ENCODE data around the gene KIF6. TPM values are rescaled to one million over a fixed set of nuclear protein-coding genes. Genes with fewer than 3 reads are reported as not detected.

Gene KIF6
- total and polyA plus RNA-seq, 2 donors, result 0.24 to 0.37 TPM

GRCh38 chr6:39361657-39362486 lies 363.3 kb downstream of the KIF6 start:
- H3K4me3 ChIP-seq (ENCODE audit: low read length in 2 of 2), result no peak overlapping the region
- WGBS, result 42% methylated on average over 21 of the region's 21 CpGs
- H3K4me1 ChIP-seq (ENCODE audit: control insufficient read depth in 2 of 2, insufficient read depth in 2 of 2, low read length in 2 of 2), result peaks cover 0 to 5% of the 10 kb centered on the region in 2 donors
- no peaks in the 10 kb centered on the region for H3K9me3 ChIP-seq (ENCODE audit: control insufficient read depth in 2 of 2, insufficient read depth in 1 of 2, low read length in 1 of 2)
- no peaks in the 10 kb centered on the region for H3K27me3 ChIP-seq (ENCODE audit: control insufficient read depth in 2 of 2, insufficient read depth in 1 of 2, low read length in 1 of 2)
- DNase-seq (ENCODE audit: low read depth in 6 of 9, low spot score in 9 of 9), result peak; percentile 19 to 74 (median 49)
- H3K36me3 ChIP-seq (ENCODE audit: control insufficient read depth in 2 of 2, insufficient read depth in 2 of 2, low read length in 1 of 2), result no peaks in the 10 kb centered on the region
- no peak overlapping the region for H3K27ac ChIP-seq (ENCODE audit: low read depth in 1 of 2, low read length in 1 of 2)

DNA sequence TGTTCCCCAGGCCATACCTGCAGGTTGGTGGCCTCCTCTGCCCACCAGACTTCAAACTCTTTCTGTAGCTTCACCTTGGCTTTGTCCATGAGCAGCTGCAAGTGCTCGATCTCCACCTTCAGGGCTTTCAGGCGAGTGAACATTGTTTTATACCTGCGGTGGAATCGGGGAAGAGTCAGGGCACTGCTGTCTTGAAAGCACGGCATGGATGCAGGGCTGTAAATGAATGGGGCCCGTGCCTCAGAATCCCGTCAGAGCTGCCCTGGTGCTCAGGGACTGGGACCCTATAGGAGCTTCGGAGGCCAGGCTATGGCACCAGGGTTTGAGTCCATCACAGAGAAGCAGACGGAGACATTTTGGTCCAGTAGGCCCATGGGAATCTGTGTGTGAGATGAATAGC lies 364.8 kb downstream of the KIF6 start:
- Histone ChIP-seq H3K4me3 (ENCODE audit: low read length in 2 of 2) (no peak overlapping the region), H3K9me3 (ENCODE audit: control insufficient read depth in 2 of 2, insufficient read depth in 1 of 2, low read length in 1 of 2) (no peaks in the 10 kb centered on the region), H3K27ac (ENCODE audit: low read depth in 1 of 2, low read length in 1 of 2) (no peak overlapping the region), H3K36me3 (ENCODE audit: control insufficient read depth in 2 of 2, insufficient read depth in 2 of 2, low read length in 1 of 2) (no peaks in the 10 kb centered on the region), H3K4me1 (ENCODE audit: control insufficient read depth in 2 of 2, insufficient read depth in 2 of 2, low read length in 2 of 2) (peaks cover 0 to 5% of the 10 kb centered on the region in 2 donors), H3K27me3 (ENCODE audit: control insufficient read depth in 2 of 2, insufficient read depth in 1 of 2, low read length in 1 of 2) (no peaks in the 10 kb centered on the region)
- no peak for DNase-seq (ENCODE audit: low read depth in 6 of 9, low spot score in 9 of 9)
- 96% methylated on average over 9 of the region's 9 CpGs for WGBS

DNA sequence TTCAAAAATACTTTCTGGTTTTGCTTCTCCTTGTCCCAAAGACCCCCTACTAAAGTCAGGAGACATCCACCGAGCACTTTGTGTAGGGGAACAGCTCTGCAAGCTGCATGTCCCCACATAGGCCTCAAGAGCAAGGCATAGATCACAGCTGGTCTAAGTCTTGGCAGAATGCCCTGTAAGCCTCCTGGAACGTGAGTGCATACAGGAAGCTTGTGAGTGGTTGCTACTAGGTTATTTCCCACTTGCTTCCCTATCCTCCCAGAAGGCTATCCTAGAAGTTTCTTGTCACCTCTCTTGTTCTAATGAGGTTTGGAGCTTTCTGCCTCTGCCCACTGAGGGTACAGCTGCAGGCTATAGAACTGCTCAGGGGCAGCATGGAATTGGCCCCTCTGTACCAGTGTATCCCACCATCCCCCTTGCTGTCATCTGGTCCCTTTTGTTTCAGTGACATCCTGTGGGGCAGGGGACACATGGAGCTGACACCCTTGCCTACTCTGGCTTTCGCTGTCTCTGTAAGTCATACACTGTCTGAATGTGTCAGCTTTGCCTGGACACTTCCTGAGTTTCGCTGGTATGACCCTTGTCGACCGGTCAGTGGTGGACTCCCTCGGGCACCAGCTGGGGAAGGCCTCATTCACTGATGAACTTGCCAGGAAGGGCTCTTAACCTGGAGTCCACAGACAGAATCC lies 367.1 kb downstream of the KIF6 start:
- H3K4me1 ChIP-seq (ENCODE audit: control insufficient read depth in 2 of 2, insufficient read depth in 2 of 2, low read length in 2 of 2), result peaks cover 0 to 5% of the 10 kb centered on the region in 2 donors
- WGBS, result 73% methylated on average over 7 of the region's 7 CpGs
- H3K4me3 ChIP-seq (ENCODE audit: low read length in 2 of 2), result no peak overlapping the region
- DNase-seq (ENCODE audit: low read depth in 6 of 9, low spot score in 9 of 9), result peak in 1 of 9 donors; percentile 23
- H3K9me3 ChIP-seq (ENCODE audit: control insufficient read depth in 2 of 2, insufficient read depth in 1 of 2, low read length in 1 of 2), result no peaks in the 10 kb centered on the region
- no peaks in the 10 kb centered on the region for H3K27me3 ChIP-seq (ENCODE audit: control insufficient read depth in 2 of 2, insufficient read depth in 1 of 2, low read length in 1 of 2)
- no peak overlapping the region for H3K27ac ChIP-seq (ENCODE audit: low read depth in 1 of 2, low read length in 1 of 2)
- H3K36me3 ChIP-seq (ENCODE audit: control insufficient read depth in 2 of 2, insufficient read depth in 2 of 2, low read length in 1 of 2), result no peaks in the 10 kb centered on the region

DNA sequence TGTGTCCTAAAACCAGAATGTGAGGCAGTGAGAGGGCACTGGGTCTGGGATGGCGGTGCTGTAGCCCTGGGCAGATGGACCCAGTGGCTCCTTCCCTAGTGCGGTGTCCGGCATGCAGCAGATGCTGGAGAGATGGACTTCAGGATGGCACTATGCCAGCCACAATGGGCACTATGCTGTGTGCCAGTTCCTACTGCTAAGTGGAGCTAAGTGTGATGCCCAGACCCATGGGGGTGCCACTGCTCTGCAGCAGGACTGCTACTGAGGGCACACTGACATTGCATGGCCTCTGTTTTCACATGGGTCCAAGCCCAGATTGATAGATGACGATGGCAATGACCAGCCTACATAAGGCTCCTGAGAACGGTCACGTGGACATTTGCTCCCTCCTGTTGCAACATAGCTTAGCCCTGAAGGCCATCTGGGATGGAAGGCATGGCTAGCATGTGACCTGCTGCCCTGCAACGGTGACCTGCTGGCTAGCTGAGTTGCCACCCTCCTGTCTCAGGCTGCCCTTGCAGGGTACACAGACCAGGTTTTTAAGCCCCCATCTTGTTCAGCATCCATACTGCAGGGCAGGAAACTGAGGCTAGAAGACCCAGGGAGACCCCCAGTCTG lies 371.4 kb downstream of the KIF6 start:
- Histone ChIP-seq H3K36me3 (ENCODE audit: control insufficient read depth in 2 of 2, insufficient read depth in 2 of 2, low read length in 1 of 2) (no peaks in the 10 kb centered on the region), H3K27ac (ENCODE audit: low read depth in 1 of 2, low read length in 1 of 2) (no peak overlapping the region), H3K27me3 (ENCODE audit: control insufficient read depth in 2 of 2, insufficient read depth in 1 of 2, low read length in 1 of 2) (no peaks in the 10 kb centered on the region), H3K4me1 (ENCODE audit: control insufficient read depth in 2 of 2, insufficient read depth in 2 of 2, low read length in 2 of 2) (peaks cover 0 to 2% of the 10 kb centered on the region in 2 donors), H3K4me3 (ENCODE audit: low read length in 2 of 2) (no peak overlapping the region), H3K9me3 (ENCODE audit: control insufficient read depth in 2 of 2, insufficient read depth in 1 of 2, low read length in 1 of 2) (no peaks in the 10 kb centered on the region)
- WGBS, result 98% methylated on average over 7 of the region's 7 CpGs
- no peak for DNase-seq (ENCODE audit: low read depth in 6 of 9, low spot score in 9 of 9)

- no peaks in the 10 kb centered on the region for H3K4me1 ChIP-seq (ENCODE audit: control insufficient read depth in 2 of 2, insufficient read depth in 2 of 2, low read length in 2 of 2)
- H3K36me3 ChIP-seq (ENCODE audit: control insufficient read depth in 2 of 2, insufficient read depth in 2 of 2, low read length in 1 of 2), result no peaks in the 10 kb centered on the region
- DNase-seq (ENCODE audit: low read depth in 6 of 9, low spot score in 9 of 9), result no peak
- H3K9me3 ChIP-seq (ENCODE audit: control insufficient read depth in 2 of 2, insufficient read depth in 1 of 2, low read length in 1 of 2), result peaks cover 0 to 4% of the 10 kb centered on the region in 2 donors
- no peak overlapping the region for H3K27ac ChIP-seq (ENCODE audit: low read depth in 1 of 2, low read length in 1 of 2)
- 97% methylated on average over 13 of the region's 13 CpGs for WGBS
- no peak overlapping the region for H3K4me3 ChIP-seq (ENCODE audit: low read length in 2 of 2)
- no peaks in the 10 kb centered on the region for H3K27me3 ChIP-seq (ENCODE audit: control insufficient read depth in 2 of 2, insufficient read depth in 1 of 2, low read length in 1 of 2)
Measured at GRCh38 chr6:39350723-39351505, 374.3 kb downstream of the KIF6 start.

- Histone ChIP-seq H3K27ac (ENCODE audit: low read depth in 1 of 2, low read length in 1 of 2) (no peak overlapping the region), H3K9me3 (ENCODE audit: control insufficient read depth in 2 of 2, insufficient read depth in 1 of 2, low read length in 1 of 2) (peaks cover 0 to 4% of the 10 kb centered on the region in 2 donors), H3K4me3 (ENCODE audit: low read length in 2 of 2) (no peak overlapping the region), H3K27me3 (ENCODE audit: control insufficient read depth in 2 of 2, insufficient read depth in 1 of 2, low read length in 1 of 2) (no peaks in the 10 kb centered on the region), H3K4me1 (ENCODE audit: control insufficient read depth in 2 of 2, insufficient read depth in 2 of 2, low read length in 2 of 2) (no peaks in the 10 kb centered on the region), H3K36me3 (ENCODE audit: control insufficient read depth in 2 of 2, insufficient read depth in 2 of 2, low read length in 1 of 2) (no peaks in the 10 kb centered on the region)
- 98% methylated on average over 15 of the region's 15 CpGs for WGBS
- no peak for DNase-seq (ENCODE audit: low read depth in 6 of 9, low spot score in 9 of 9)
Measured at GRCh38 chr6:39348740-39349139, 376.5 kb downstream of the KIF6 start.

DNA sequence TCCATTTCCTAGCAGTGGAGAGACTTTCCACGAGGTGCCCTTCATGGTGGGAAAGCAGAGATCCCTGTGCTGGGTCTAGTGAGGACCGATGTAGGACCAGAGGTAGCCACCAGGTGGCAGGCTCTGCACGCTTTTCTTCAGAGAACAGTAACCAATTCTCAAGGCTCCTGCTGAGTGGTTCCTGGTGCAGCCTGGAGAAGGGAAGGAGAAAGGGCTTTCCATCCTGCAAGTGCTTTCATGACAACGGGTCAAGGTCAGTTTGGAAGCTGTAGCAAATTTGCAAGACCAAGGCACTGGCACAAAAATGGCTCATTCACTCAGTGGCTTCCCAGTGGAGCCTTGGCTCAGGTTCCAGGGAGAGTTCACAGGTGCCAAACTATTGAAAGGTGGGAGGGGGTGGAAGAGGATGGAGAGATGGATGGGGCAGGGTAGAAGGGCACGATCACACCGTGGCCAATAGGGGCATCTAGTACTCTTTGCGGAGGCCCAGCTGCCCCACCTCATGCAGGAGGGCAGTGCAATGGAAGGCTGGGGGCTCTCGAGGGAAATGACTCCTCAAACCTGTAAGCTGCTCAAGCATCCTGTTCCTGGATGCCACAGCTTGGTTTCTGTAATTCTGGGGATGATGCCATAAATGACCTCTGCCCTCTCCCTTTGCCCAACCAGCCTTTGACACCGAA lies 377.2 kb downstream of the KIF6 start:
- 46% methylated on average over 9 of the region's 9 CpGs for WGBS
- Histone ChIP-seq H3K27me3 (ENCODE audit: control insufficient read depth in 2 of 2, insufficient read depth in 1 of 2, low read length in 1 of 2) (no peaks in the 10 kb centered on the region), H3K4me1 (ENCODE audit: control insufficient read depth in 2 of 2, insufficient read depth in 2 of 2, low read length in 2 of 2) (peaks cover 0 to 4% of the 10 kb centered on the region in 2 donors), H3K27ac (ENCODE audit: low read depth in 1 of 2, low read length in 1 of 2) (no peak overlapping the region), H3K36me3 (ENCODE audit: control insufficient read depth in 2 of 2, insufficient read depth in 2 of 2, low read length in 1 of 2) (no peaks in the 10 kb centered on the region), H3K9me3 (ENCODE audit: control insufficient read depth in 2 of 2, insufficient read depth in 1 of 2, low read length in 1 of 2) (peaks cover 0 to 4% of the 10 kb centered on the region in 2 donors), H3K4me3 (ENCODE audit: low read length in 2 of 2) (no peak overlapping the region)
- peak; percentile 21 to 75 (median 43) for DNase-seq (ENCODE audit: low read depth in 6 of 9, low spot score in 9 of 9)

- WGBS, result 95% methylated on average over 6 of the region's 6 CpGs
- Histone ChIP-seq H3K4me3 (ENCODE audit: low read length in 2 of 2) (no peak overlapping the region), H3K4me1 (ENCODE audit: control insufficient read depth in 2 of 2, insufficient read depth in 2 of 2, low read length in 2 of 2) (peaks cover 0 to 8% of the 10 kb centered on the region in 2 donors), H3K27ac (ENCODE audit: low read depth in 1 of 2, low read length in 1 of 2) (no peak overlapping the region), H3K36me3 (ENCODE audit: control insufficient read depth in 2 of 2, insufficient read depth in 2 of 2, low read length in 1 of 2) (no peaks in the 10 kb centered on the region), H3K9me3 (ENCODE audit: control insufficient read depth in 2 of 2, insufficient read depth in 1 of 2, low read length in 1 of 2) (peaks cover 0 to 4% of the 10 kb centered on the region in 2 donors), H3K27me3 (ENCODE audit: control insufficient read depth in 2 of 2, insufficient read depth in 1 of 2, low read length in 1 of 2) (no peaks in the 10 kb centered on the region)
- no peak for DNase-seq (ENCODE audit: low read depth in 6 of 9, low spot score in 9 of 9)
Measured at GRCh38 chr6:39347206-39347605, 378.0 kb downstream of the KIF6 start.
